Measurements from ENCODE around the gene GATB.

GRCh38 chr4:151652841-151653547 is 107.8 kb downstream of the GATB start:
- TF ChIP-seq CTCF (IDR thresholded peaks at IDR 0.05): peak in 1 of 5 experiments; percentile 25
- TF ChIP-seq EP300 (IDR thresholded peaks at IDR 0.05): peak in 1 of 2 donors; percentile 90
- no peak for TF ChIP-seq POLR2A (IDR thresholded peaks at IDR 0.05)

All from tibial nerve (tissue), 4 donors.